Hepatocyte (in vitro differentiated cells): ENCODE measurements around the gene PGGHG. TPM values are rescaled to one million over a fixed set of nuclear protein-coding genes. Genes with fewer than 3 reads are reported as not detected.

Source experiments
- DNase-seq: peaks from one replicate; pipeline ENCODE4 v3.0.0-alpha.2; 2016; ENCODE audit warnings: low spot score
- H2AFZ ChIP-seq: fragments of 200-600 bp; sonication (generic); 2 replicates; pipeline ENCODE4 v1.6.0; 2016; ENCODE audit warnings: antibody characterized with exemption, mild to moderate bottlenecking
- H3K27ac ChIP-seq: fragments of 200-600 bp; sonication (generic); 2 replicates; pipeline ENCODE4 v1.5.1; 2016; ENCODE audit warnings: mild to moderate bottlenecking
- H3K27me3 ChIP-seq: fragments of 200-600 bp; sonication (generic); 2 replicates; pipeline ENCODE4 v1.6.1; 2016
- H3K36me3 ChIP-seq: fragments of 200-600 bp; sonication (generic); replicated peaks from 2 replicates; pipeline ENCODE4 v1.5.1; 2016; ENCODE audit warnings: low read depth; ENCODE audit not compliant: insufficient read depth
- H3K4me1 ChIP-seq: fragments of 200-600 bp; sonication (generic); 2 replicates; pipeline ENCODE4 v1.5.1; 2016; ENCODE audit warnings: mild to moderate bottlenecking, moderate library complexity; ENCODE audit not compliant: insufficient read depth
- H3K4me2 ChIP-seq: fragments of 200-600 bp; sonication (generic); 2 replicates; pipeline ENCODE4 v1.6.0; 2016
- H3K4me3 ChIP-seq: fragments of 200-600 bp; sonication (generic); 2 replicates; pipeline ENCODE4 v1.5.1; 2016; ENCODE audit warnings: mild to moderate bottlenecking
- H3K79me2 ChIP-seq: fragments of 200-600 bp; sonication (generic); 2 replicates; pipeline ENCODE4 v1.6.0; 2017; ENCODE audit warnings: mild to moderate bottlenecking
- H3K9me2 ChIP-seq: fragments of 200-600 bp; sonication (generic); replicated peaks from 2 replicates; pipeline ENCODE4 v1.6.0; 2017; ENCODE audit warnings: mild to moderate bottlenecking; ENCODE audit not compliant: insufficient read depth
- H3K9me3 ChIP-seq: fragments of 200-600 bp; sonication (generic); 2 replicates; pipeline ENCODE4 v1.5.1; 2016; ENCODE audit warnings: low read depth, mild to moderate bottlenecking
- H4K20me1 ChIP-seq: fragments of 200-600 bp; sonication (generic); 2 replicates; pipeline ENCODE4 v1.6.0; 2016; ENCODE audit warnings: mild to moderate bottlenecking; ENCODE audit not compliant: insufficient read depth, poor library complexity, severe bottlenecking
- CTCF ChIP-seq: fragments of 200-600 bp; sonication (generic); IDR thresholded peaks from 2 replicates; pipeline ENCODE4 v1.5.1; 2016; ENCODE audit warnings: antibody characterized with exemption, mild to moderate bottlenecking; ENCODE audit not compliant: poor library complexity
- EZH2 ChIP-seq: fragments of 200-600 bp; sonication (generic); IDR thresholded peaks from 2 replicates; pipeline ENCODE4 v1.6.1; 2016; ENCODE audit warnings: antibody characterized with exemption, mild to moderate bottlenecking, borderline replicate concordance
- EZH2phosphoT487 ChIP-seq: fragments of 200-600 bp; sonication (generic); IDR thresholded peaks from one replicate; pipeline ENCODE4 v1.6.1; 2018; ENCODE audit warnings: antibody characterized with exemption, mild to moderate bottlenecking, low read depth, moderate library complexity; ENCODE audit not compliant: unreplicated experiment, severe bottlenecking
- WGBS: methylation state at CpG from one replicate; pipeline ENCODE4 v1.1.6; 2016; ENCODE audit warnings: low lambda C conversion rate; ENCODE audit errors: missing lambda C conversion rate; 5-methylcytosine and 5-hydroxymethylcytosine counted together
- polyA plus RNA-seq: library from polyadenylated mRNA; unstranded; fragments of >200 nt; fragmentation: Nextera tagmentation; extraction: Ambion mirVana; gene quantifications from 2 replicates; pipeline ENCODE4 v1.2.1, GENCODE V29; 2016
- total RNA-seq: library from RNA; depleted of rRNA; stranded (reverse); fragments of >200 nt; gene quantifications from 2 replicates; pipeline ENCODE4 v1.2.3, GENCODE V29; 2014

Gene PGGHG
- total and polyA plus RNA-seq, 2 experiments from 2014 or later: 19.2 to 27.9 TPM

DNA sequence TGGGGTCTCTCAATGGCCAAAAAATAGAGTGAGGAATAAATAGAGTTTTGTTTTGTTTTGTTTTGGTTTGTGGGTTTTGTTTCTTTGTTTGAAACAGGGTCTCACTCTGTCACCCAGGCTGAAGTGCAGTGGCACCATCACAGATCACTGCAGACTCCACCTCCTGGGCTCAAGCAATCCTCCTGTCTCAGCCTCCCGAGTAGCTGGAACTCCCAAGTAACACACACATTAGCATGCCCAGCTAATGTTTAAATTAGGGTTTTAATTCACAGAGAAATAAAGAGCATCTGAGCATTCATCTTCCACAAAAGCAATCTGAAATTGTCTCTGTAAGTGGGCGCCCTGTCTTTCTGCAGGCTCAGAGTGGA is 40.9 kb downstream of the PGGHG start:
- no peaks in the 10 kb centered on the region for H3K27me3 ChIP-seq
- no peaks in the 10 kb centered on the region for H3K9me3 ChIP-seq
- H4K20me1 ChIP-seq: no peaks in the 10 kb centered on the region
- 95% methylated on average over 2 of the region's 2 CpGs for WGBS
- no peak overlapping the region for H2AFZ ChIP-seq
- no peaks in the 10 kb centered on the region for H3K36me3 ChIP-seq
- H3K27ac ChIP-seq: peak overlapping the region; percentile 44
- H3K79me2 ChIP-seq: no peaks in the 10 kb centered on the region
- TF ChIP-seq EZH2phosphoT487: no peak
- no peak for TF ChIP-seq EZH2
- no peak for TF ChIP-seq CTCF
- no peak for DNase-seq
- no peaks in the 10 kb centered on the region for H3K9me2 ChIP-seq
- no peak overlapping the region for H3K4me2 ChIP-seq
- H3K4me1 ChIP-seq: peaks cover 33% of the 10 kb centered on the region
- no peak overlapping the region for H3K4me3 ChIP-seq

DNA sequence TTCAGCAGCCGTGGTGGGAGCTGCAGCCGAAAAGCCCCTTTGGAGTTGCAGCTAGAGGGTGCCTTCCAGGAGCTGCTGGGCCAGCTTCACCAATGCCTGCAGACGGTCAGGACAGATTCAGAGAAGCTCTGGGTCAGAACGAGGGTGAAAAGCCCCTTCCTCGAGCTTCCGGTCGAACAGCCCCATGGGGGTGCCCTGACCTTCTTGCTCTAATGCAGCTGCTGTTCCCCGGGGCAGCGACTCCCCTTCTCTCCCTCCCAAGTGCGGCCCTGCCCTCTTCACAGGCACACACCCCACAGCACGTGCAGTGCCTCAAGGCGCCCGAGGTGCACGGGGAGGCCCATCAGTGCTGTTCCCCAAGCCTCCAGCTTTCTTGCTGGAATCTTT is 41.4 kb downstream of the PGGHG start:
- no peak for DNase-seq
- Histone ChIP-seq H2AFZ (no peak overlapping the region), H3K27ac (no peak overlapping the region), H3K27me3 (no peaks in the 10 kb centered on the region), H3K79me2 (no peaks in the 10 kb centered on the region), H3K36me3 (no peaks in the 10 kb centered on the region), H3K4me2 (no peak overlapping the region), H4K20me1 (no peaks in the 10 kb centered on the region), H3K9me3 (no peaks in the 10 kb centered on the region), H3K4me1 (peaks cover 36% of the 10 kb centered on the region), H3K9me2 (no peaks in the 10 kb centered on the region), H3K4me3 (no peak overlapping the region)
- 91% methylated on average over 14 of the region's 14 CpGs for WGBS
- no peak for TF ChIP-seq EZH2phosphoT487
- TF ChIP-seq EZH2: no peak
- TF ChIP-seq CTCF: no peak

DNA sequence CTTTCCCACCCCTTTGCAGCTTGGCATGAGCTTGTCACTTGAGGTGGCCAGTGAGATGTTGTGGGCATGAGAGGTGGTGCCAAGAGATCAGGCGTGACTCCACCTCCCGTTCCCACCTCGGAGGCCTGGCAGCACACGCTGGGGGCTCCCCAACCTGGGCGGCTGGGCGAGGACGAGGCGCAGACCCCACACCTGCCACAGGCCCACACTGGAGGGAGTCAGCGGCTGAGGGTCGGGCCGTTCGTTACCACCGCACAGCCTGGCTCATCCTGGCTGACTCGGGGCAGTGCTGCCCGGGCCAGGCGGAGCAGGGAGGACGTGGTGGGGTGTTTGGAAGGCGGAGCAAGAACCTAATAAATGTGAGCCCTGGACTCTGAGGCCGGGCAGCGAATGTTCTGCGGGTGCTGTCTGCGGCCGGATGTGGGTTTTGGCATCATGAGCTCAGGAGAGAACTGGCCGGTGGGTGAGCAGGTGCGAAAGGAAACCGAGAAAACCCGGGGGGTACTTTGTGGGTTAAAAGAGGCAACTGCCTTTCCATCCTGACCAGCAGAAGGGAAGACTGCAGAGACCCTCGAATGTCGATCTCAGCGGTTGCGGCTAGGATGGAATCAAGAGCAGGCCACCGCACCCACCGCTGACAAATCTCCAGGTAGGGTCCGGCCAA is 41.9 kb downstream of the PGGHG start:
- H3K79me2 ChIP-seq: no peaks in the 10 kb centered on the region
- no peak overlapping the region for H2AFZ ChIP-seq
- no peak overlapping the region for H3K27ac ChIP-seq
- H3K27me3 ChIP-seq: no peaks in the 10 kb centered on the region
- TF ChIP-seq EZH2 (no peak), EZH2phosphoT487 (no peak), CTCF (no peak)
- no peaks in the 10 kb centered on the region for H3K9me2 ChIP-seq
- H3K4me2 ChIP-seq: no peak overlapping the region
- no peak for DNase-seq
- no peaks in the 10 kb centered on the region for H3K36me3 ChIP-seq
- H4K20me1 ChIP-seq: no peaks in the 10 kb centered on the region
- WGBS: 94% methylated on average over 34 of the region's 34 CpGs
- no peaks in the 10 kb centered on the region for H3K9me3 ChIP-seq
- H3K4me1 ChIP-seq: peaks cover 37% of the 10 kb centered on the region
- no peak overlapping the region for H3K4me3 ChIP-seq
